ENCODE data around the gene FABP3. TPM values are rescaled to one million over a fixed set of nuclear protein-coding genes. Genes with fewer than 3 reads are reported as not detected.

The FABP3 gene
- total RNA-seq, 1 donor from 2014 or later: 0.74 TPM

DNA sequence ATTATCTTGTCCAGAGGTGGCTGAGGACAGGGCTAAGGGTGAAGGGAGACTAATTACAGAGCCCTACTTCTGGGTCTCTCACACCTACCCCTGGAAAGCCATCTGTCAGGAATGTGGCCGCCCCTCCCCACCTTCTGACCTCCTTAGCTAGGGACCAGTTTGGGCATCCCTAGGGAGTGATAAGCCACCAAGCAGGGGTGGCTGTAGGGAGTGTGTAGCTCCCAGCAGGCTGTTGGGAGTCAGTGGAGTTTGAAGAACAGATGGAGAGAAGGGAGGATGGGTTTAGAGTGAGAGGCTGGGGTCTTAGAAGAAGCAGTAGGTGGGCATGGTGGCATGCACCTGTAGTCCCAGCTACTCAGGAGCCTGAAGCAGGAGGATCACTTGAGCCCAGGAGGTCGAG lies 39.3 kb upstream of the FABP3 start:
- Mint-ChIP-seq H3K27ac (peak overlapping the region; percentile 87), H3K4me1 (ENCODE audit: low read depth) (peaks cover 8% of the 10 kb centered on the region), H3K4me3 (ENCODE audit: low read depth) (peak overlapping the region; percentile 77), H3K27me3 (peaks cover 14% of the 10 kb centered on the region), H3K36me3 (ENCODE audit: insufficient read depth) (no peaks in the 10 kb centered on the region), H3K9me3 (ENCODE audit: low read depth) (no peaks in the 10 kb centered on the region)
- TF ChIP-seq, protein P1, sequence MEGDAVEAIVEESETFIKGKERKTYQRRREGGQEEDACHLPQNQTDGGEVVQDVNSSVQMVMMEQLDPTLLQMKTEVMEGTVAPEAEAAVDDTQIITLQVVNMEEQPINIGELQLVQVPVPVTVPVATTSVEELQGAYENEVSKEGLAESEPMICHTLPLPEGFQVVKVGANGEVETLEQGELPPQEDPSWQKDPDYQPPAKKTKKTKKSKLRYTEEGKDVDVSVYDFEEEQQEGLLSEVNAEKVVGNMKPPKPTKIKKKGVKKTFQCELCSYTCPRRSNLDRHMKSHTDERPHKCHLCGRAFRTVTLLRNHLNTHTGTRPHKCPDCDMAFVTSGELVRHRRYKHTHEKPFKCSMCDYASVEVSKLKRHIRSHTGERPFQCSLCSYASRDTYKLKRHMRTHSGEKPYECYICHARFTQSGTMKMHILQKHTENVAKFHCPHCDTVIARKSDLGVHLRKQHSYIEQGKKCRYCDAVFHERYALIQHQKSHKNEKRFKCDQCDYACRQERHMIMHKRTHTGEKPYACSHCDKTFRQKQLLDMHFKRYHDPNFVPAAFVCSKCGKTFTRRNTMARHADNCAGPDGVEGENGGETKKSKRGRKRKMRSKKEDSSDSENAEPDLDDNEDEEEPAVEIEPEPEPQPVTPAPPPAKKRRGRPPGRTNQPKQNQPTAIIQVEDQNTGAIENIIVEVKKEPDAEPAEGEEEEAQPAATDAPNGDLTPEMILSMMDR (IDR thresholded peaks at IDR 0.05; ENCODE audit: unreplicated experiment): no peak
- no peak for DNase-seq (ENCODE audit: low spot score, unreplicated experiment)

DNA sequence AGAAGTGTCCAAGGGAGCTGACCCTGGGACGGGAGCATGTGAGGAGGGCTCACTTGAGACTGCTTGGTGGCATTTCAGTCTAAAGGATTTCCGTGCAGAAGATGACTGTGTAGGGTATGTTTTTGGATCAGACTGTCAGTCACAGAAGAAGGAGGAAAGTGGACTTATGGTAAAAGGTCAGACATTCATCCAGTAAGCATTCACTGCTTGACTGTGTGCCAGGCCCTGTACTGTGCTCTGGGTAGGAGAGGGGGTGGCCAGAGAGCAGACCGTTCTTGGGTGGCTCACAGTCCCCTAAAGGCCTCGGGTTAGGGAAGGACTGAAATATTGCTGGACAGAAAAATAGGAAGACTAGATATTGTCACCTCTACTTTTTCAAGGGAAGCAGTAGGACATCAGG lies 38.0 kb upstream of the FABP3 start:
- Mint-ChIP-seq H3K36me3 (ENCODE audit: insufficient read depth) (no peaks in the 10 kb centered on the region), H3K27ac (no peak overlapping the region), H3K4me3 (ENCODE audit: low read depth) (no peak overlapping the region), H3K27me3 (peaks cover 14% of the 10 kb centered on the region), H3K9me3 (ENCODE audit: low read depth) (no peaks in the 10 kb centered on the region), H3K4me1 (ENCODE audit: low read depth) (peaks cover 8% of the 10 kb centered on the region)
- DNase-seq (ENCODE audit: low spot score, unreplicated experiment): no peak
- TF ChIP-seq, protein P1 (IDR thresholded peaks at IDR 0.05; ENCODE audit: unreplicated experiment): no peak

DNA sequence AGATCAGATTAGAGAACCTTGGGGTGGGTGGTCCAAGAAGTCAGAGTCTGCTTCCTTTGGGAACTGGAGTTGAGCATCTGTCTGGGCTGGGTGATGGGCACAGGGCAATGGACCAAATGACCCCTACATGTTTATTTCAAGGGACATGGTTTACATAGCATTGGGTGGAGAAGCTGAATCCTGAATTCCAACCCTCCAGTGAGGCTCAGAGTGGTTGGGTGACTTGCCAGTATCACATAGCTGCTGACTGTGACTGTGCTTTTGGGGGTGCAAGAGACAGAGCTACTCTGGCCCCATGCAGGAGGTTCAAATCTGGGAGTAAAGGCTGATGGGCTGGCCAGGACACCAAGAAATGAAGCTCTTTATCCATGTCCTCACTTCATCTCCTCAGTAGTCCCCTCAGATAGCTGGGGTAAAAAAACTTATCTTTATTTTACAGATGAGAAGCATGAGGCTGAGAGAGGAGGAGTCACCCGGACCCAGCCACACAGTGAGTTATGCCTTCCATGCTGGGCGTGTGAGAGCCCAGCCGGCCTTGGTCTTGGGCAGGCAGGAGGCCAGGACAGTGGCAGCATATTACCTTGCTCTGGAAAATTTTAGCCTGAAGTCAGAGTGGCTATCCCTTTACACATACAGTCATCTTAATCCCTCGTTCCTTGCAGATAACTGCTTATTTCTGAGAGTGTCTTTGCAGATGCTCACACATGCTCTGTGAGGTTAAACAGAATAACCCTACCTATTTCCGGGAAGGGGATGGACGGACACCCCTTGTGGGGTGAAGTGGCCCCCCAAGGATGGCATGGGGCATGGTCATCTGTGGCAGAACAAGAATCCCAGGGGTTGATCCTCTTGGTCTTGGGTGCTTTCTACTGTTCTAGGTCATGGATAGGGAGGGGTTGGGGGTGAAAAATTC lies 37.3 kb upstream of the FABP3 start:
- Mint-ChIP-seq H3K27ac (no peak overlapping the region), H3K27me3 (peaks cover 14% of the 10 kb centered on the region), H3K4me1 (ENCODE audit: low read depth) (peaks cover 8% of the 10 kb centered on the region), H3K36me3 (ENCODE audit: insufficient read depth) (no peaks in the 10 kb centered on the region), H3K9me3 (ENCODE audit: low read depth) (no peaks in the 10 kb centered on the region), H3K4me3 (ENCODE audit: low read depth) (no peak overlapping the region)
- TF ChIP-seq, protein P1 (IDR thresholded peaks at IDR 0.05; ENCODE audit: unreplicated experiment): no peak
- no peak for DNase-seq (ENCODE audit: low spot score, unreplicated experiment)

DNA sequence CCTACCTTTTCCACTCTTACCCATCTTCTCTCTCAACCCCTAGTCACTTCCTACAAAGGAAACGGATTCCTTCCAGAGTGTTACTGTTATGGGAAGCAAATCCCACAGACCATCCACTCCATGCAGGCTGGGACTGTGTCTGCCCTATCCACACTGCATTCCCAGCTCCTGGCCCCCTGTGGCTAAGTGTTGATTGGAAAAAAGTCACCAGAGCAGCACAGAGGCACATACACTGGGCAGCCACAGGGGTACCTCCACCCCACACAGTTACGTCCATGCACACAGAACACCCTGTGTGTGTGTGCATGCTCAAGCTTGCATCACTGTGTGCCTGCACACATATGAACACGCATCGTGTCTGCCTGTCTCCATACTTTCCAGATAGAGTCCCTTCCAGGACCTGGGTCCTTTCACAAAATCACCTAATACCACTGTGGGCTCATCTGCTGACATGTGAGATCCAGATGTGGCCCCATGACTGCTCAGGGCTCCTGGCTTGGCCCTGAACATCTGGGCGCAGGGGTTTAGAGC lies 36.0 kb upstream of the FABP3 start:
- Mint-ChIP-seq H3K4me3 (ENCODE audit: low read depth) (no peak overlapping the region), H3K27me3 (peaks cover 16% of the 10 kb centered on the region), H3K4me1 (ENCODE audit: low read depth) (peaks cover 3% of the 10 kb centered on the region), H3K36me3 (ENCODE audit: insufficient read depth) (no peaks in the 10 kb centered on the region), H3K9me3 (ENCODE audit: low read depth) (no peaks in the 10 kb centered on the region), H3K27ac (no peak overlapping the region)
- DNase-seq (ENCODE audit: low spot score, unreplicated experiment): no peak
- TF ChIP-seq, protein P1 (IDR thresholded peaks at IDR 0.05; ENCODE audit: unreplicated experiment): no peak

DNA sequence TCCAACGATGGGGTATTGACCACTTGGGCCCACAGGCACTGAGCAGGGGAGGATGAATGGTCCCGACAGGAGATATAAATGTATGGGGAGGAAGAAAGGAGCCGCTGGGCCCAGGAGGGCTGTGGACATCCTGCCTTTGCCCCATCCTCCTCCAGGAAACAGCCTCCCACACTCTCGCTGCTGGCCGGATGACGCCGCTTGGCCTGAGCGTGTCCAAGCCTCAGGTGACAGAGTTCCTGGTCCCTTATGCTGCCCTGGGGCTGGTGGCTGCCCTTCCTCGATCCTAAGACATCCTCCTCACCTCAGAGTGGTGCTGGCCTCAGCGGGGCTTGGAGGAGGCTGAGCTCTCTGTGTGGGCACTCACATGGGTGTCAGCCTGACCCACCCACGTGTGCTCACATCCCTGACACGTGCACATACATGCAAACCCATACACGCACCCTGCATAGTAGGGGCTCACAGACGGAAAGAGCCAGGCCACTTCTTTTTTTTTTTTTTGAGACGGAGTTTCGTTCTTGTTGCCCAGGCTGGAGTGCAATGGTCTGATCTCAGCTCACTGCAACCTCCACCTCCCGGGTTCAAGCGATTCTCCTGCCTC lies 34.3 kb upstream of the FABP3 start:
- peaks cover 16% of the 10 kb centered on the region for H3K27me3 Mint-ChIP-seq
- no peak for DNase-seq (ENCODE audit: low spot score, unreplicated experiment)
- no peak overlapping the region for H3K27ac Mint-ChIP-seq
- no peaks in the 10 kb centered on the region for H3K36me3 Mint-ChIP-seq (ENCODE audit: insufficient read depth)
- H3K9me3 Mint-ChIP-seq (ENCODE audit: low read depth): no peaks in the 10 kb centered on the region
- no peak overlapping the region for H3K4me3 Mint-ChIP-seq (ENCODE audit: low read depth)
- no peaks in the 10 kb centered on the region for H3K4me1 Mint-ChIP-seq (ENCODE audit: low read depth)
- TF ChIP-seq, protein P1 (IDR thresholded peaks at IDR 0.05; ENCODE audit: unreplicated experiment): no peak

Measured in progenitor cell of endocrine pancreas (in vitro differentiated cells).